ENCODE results near the gene CHMP3.

DNA sequence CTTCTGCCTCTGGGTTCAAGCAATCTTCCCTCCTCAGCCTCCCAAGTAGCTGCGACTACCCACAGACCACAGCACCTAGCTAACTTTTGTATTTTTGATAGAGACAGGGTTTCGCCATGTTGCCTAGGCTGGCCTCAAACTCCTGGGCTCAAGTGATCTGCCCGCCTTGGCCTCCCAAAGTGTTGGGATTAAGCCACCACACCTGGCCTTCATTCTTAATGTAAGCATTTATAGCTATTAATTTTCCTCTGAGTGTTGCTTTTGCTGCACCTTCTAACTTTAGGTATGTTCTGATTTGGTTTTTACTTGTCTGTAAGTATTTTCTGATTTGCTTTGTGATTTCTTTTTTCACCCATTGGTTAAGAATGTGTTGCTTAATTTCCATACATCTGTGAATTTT lies 29.7 kb downstream of the CHMP3 start:
- TF ChIP-seq, protein P1, sequence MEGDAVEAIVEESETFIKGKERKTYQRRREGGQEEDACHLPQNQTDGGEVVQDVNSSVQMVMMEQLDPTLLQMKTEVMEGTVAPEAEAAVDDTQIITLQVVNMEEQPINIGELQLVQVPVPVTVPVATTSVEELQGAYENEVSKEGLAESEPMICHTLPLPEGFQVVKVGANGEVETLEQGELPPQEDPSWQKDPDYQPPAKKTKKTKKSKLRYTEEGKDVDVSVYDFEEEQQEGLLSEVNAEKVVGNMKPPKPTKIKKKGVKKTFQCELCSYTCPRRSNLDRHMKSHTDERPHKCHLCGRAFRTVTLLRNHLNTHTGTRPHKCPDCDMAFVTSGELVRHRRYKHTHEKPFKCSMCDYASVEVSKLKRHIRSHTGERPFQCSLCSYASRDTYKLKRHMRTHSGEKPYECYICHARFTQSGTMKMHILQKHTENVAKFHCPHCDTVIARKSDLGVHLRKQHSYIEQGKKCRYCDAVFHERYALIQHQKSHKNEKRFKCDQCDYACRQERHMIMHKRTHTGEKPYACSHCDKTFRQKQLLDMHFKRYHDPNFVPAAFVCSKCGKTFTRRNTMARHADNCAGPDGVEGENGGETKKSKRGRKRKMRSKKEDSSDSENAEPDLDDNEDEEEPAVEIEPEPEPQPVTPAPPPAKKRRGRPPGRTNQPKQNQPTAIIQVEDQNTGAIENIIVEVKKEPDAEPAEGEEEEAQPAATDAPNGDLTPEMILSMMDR (IDR thresholded peaks at IDR 0.05; ENCODE audit: insufficient read depth, low read length, poor library complexity, severe bottlenecking): no peak
- no peak for TF ChIP-seq EZH2phosphoT487 (conservative IDR thresholded peaks at IDR 0.05; ENCODE audit: low read length)

Measured in SU-DHL-6 (cell line).